GM12892 (cell line): ENCODE data around the gene HS1BP3.

Experiments used
- POLR2AphosphoS5 ChIP-seq: IDR thresholded peaks from 2 replicates; pipeline ENCODE4 v1.6.1; 2011; ENCODE audit warnings: low read depth, low read length, control low read depth
- TAF1 ChIP-seq: IDR thresholded peaks from 2 replicates; pipeline ENCODE4 v1.6.1; 2011; ENCODE audit warnings: low read depth, mild to moderate bottlenecking, control low read depth, low read length, borderline replicate concordance

GRCh38 chr2:20667151-20667530 lies 16.2 kb upstream of the HS1BP3 start:
- TF ChIP-seq TAF1 (no peak), POLR2AphosphoS5 (no peak)
